ENCODE data around the gene BFSP2.

DNA sequence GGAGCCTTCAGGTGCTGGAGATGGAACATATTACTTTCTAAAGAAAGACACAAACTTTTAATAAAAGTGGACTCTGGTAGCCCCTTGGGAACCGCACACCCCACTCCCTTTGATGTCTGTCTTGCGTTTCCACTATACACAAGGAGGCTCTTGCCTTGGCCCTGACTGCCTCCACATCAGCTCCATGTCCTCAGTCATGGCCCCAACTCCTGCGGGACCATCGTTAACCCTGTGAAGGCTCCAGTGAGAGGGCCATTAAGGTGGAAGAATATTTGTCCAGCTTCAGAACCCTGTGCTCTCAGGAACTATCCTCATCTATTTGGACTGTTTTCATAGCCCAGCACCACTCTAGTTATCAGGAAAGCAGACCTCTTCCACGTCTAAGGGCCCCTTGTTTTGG lies 16.1 kb upstream of the BFSP2 start:
- TF ChIP-seq, protein P1, sequence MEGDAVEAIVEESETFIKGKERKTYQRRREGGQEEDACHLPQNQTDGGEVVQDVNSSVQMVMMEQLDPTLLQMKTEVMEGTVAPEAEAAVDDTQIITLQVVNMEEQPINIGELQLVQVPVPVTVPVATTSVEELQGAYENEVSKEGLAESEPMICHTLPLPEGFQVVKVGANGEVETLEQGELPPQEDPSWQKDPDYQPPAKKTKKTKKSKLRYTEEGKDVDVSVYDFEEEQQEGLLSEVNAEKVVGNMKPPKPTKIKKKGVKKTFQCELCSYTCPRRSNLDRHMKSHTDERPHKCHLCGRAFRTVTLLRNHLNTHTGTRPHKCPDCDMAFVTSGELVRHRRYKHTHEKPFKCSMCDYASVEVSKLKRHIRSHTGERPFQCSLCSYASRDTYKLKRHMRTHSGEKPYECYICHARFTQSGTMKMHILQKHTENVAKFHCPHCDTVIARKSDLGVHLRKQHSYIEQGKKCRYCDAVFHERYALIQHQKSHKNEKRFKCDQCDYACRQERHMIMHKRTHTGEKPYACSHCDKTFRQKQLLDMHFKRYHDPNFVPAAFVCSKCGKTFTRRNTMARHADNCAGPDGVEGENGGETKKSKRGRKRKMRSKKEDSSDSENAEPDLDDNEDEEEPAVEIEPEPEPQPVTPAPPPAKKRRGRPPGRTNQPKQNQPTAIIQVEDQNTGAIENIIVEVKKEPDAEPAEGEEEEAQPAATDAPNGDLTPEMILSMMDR (IDR thresholded peaks at IDR 0.05; ENCODE audit: low read length): no peak
- TF ChIP-seq EZH2 (IDR thresholded peaks at IDR 0.05; ENCODE audit: borderline replicate concordance, low read length): no peak
